PC-3 (cell line): Measurements from ENCODE around the gene MIOX. TPM values are rescaled to one million over a fixed set of nuclear protein-coding genes. Genes with fewer than 3 reads are reported as not detected.

ENCODE experiments used
- ATAC-seq: fragments of 200-7000 bp; cut with Tn5 transposase; 2 replicates; pipeline ENCODE4 v1.9.1; 2020; ENCODE audit warnings: mild to moderate bottlenecking, moderate library complexity
- BruUV-seq: library from RNA; stranded (reverse); fragments of 400-500 nt; replicated peaks from 2 replicates; lab custom pipeline; 2021; lab: Mats Ljungman, UMichigan
- CTCF ChIA-PET: fragments of 300-600 bp; sonication (Branson Sonifier 250); formaldehyde crosslinking; loops from one replicate; lab custom pipeline; 2022; ENCODE audit warnings: antibody characterized with exemption; lab: Charles Lee
- POLR2A ChIA-PET: fragments of 300-600 bp; sonication (Branson Sonifier 250); formaldehyde crosslinking; loops from one replicate; lab custom pipeline; 2022; ENCODE audit warnings: antibody characterized with exemption; ENCODE audit not compliant: unreplicated experiment; lab: Charles Lee
- DNase-seq: peaks from one replicate; pipeline ENCODE4 v3.0.0-alpha.2; 2015
- H2AFZ ChIP-seq: fragments of 300-600 bp; sonication (generic); 2 replicates; pipeline ENCODE4 v1.6.0; 2016; ENCODE audit warnings: antibody characterized with exemption, low read length
- H3F3A ChIP-seq: fragments of 300-600 bp; sonication (generic); one replicate; pipeline ENCODE4 v1.6.0; 2017; ENCODE audit warnings: antibody characterized with exemption, low read length, control low read depth, mild to moderate bottlenecking; ENCODE audit not compliant: unreplicated experiment
- H3K27ac ChIP-seq: fragments of 300-600 bp; sonication (generic); 2 replicates; pipeline ENCODE4 v1.5.1; 2016; ENCODE audit warnings: mild to moderate bottlenecking, low read length
- H3K27me3 ChIP-seq: fragments of 300-600 bp; sonication (generic); 2 replicates; pipeline ENCODE4 v1.6.1; 2016; ENCODE audit warnings: low read length, mixed read lengths
- H3K36me3 ChIP-seq: fragments of 300-600 bp; sonication (generic); 2 replicates; pipeline ENCODE4 v1.6.1; 2016; ENCODE audit warnings: low read depth, mixed run types, low read length, mixed read lengths
- H3K4me1 ChIP-seq: fragments of 300-600 bp; sonication (generic); 2 replicates; pipeline ENCODE4 v1.5.1; 2016; ENCODE audit warnings: low read length; ENCODE audit not compliant: insufficient read depth
- H3K4me2 ChIP-seq: fragments of 300-600 bp; sonication (generic); 2 replicates; pipeline ENCODE4 v1.6.0; 2016; ENCODE audit warnings: low read length
- H3K4me3 ChIP-seq: fragments of 300-600 bp; sonication (generic); 2 replicates; pipeline ENCODE4 v1.5.1; 2016; ENCODE audit warnings: mild to moderate bottlenecking, low read length, mixed read lengths
- H3K79me2 ChIP-seq: fragments of 300-600 bp; sonication (generic); 2 replicates; pipeline ENCODE4 v1.6.1; 2017; ENCODE audit warnings: low read length, mixed read lengths
- H3K9ac ChIP-seq: fragments of 300-600 bp; sonication (generic); 2 replicates; pipeline ENCODE4 v1.6.0; 2016; ENCODE audit warnings: mild to moderate bottlenecking, low read length
- H3K9me2 ChIP-seq: fragments of 300-600 bp; sonication (generic); replicated peaks from 2 replicates; pipeline ENCODE4 v1.6.1; 2016; ENCODE audit warnings: mixed run types, low read length, mixed read lengths
- H3K9me3 ChIP-seq: fragments of 300-600 bp; sonication (generic); 2 replicates; pipeline ENCODE4 v1.6.1; 2016; ENCODE audit warnings: low read length, mixed read lengths
- H4K20me1 ChIP-seq: fragments of 300-600 bp; sonication (generic); 2 replicates; pipeline ENCODE4 v1.6.1; 2016; ENCODE audit warnings: low read length, mixed read lengths
- CTCF ChIP-seq: fragments of 300-600 bp; sonication (generic); conservative IDR thresholded peaks from 2 replicates; pipeline ENCODE4 v1.5.1; 2017; ENCODE audit warnings: antibody characterized with exemption, low read depth, mild to moderate bottlenecking, low read length
- EZH2 ChIP-seq: fragments of 300-600 bp; sonication (generic); IDR thresholded peaks from one replicate; pipeline ENCODE4 v1.6.1; 2017; ENCODE audit warnings: antibody characterized with exemption, mild to moderate bottlenecking, low read length; ENCODE audit not compliant: unreplicated experiment
- EZH2phosphoT487 ChIP-seq: fragments of 300-600 bp; sonication (generic); IDR thresholded peaks from 2 replicates; pipeline ENCODE4 v1.6.1; 2018; ENCODE audit warnings: mild to moderate bottlenecking, antibody characterized with exemption, low read length, borderline replicate concordance
- intact Hi-C: fragments of 100-400 bp; cut with micrococcal nuclease; formaldehyde crosslinking; loops from 2 replicates; pipeline ENCODE4 v1.9.0; 2023
- total RNA-seq: library from RNA; depleted of rRNA; stranded (reverse); fragments of >200 nt; gene quantifications from 2 replicates; pipeline ENCODE4 v1.2.3, GENCODE V29; 2014

MIOX gene
- total RNA-seq, 1 experiment from 2014 or later: not detected

- H2AFZ ChIP-seq: no peak overlapping the region
- no peaks in the 10 kb centered on the region for H3K27me3 ChIP-seq
- TF ChIP-seq EZH2: no peak
- TF ChIP-seq EZH2phosphoT487: no peak
- no peak for TF ChIP-seq CTCF
- H3K4me3 ChIP-seq: no peak overlapping the region
- ATAC-seq (no peak), DNase-seq (no peak)
- H3K79me2 ChIP-seq: no peaks in the 10 kb centered on the region
- no peaks in the 10 kb centered on the region for H3F3A ChIP-seq
- no peak overlapping the region for H3K9ac ChIP-seq
- H3K4me1 ChIP-seq: no peaks in the 10 kb centered on the region
- no peaks in the 10 kb centered on the region for H4K20me1 ChIP-seq
- intact Hi-C loops: no loop called here
- no peaks in the 10 kb centered on the region for H3K9me2 ChIP-seq
- H3K27ac ChIP-seq: no peak overlapping the region
- POLR2A ChIA-PET: no interaction called here
- H3K4me2 ChIP-seq: no peak overlapping the region
- CTCF ChIA-PET: no interaction called here
- no peaks in the 10 kb centered on the region for H3K9me3 ChIP-seq
- no peaks in the 10 kb centered on the region; the same call in 1 of the 2 replicates for H3K36me3 ChIP-seq
- BruUV-seq: no TSS peak
Observed at GRCh38 chr22:50461979-50462540, 24.6 kb upstream of the MIOX start.

- no peak overlapping the region for H3K9ac ChIP-seq
- H4K20me1 ChIP-seq: no peaks in the 10 kb centered on the region
- no peak overlapping the region for H3K27ac ChIP-seq
- intact Hi-C loops: no loop called here
- DNase-seq: no peak
- H3F3A ChIP-seq: no peaks in the 10 kb centered on the region
- no peaks in the 10 kb centered on the region for H3K4me1 ChIP-seq
- no peaks in the 10 kb centered on the region for H3K9me2 ChIP-seq
- H3K4me2 ChIP-seq: no peak overlapping the region
- BruUV-seq: no TSS peak
- no peak overlapping the region for H3K4me3 ChIP-seq
- no peaks in the 10 kb centered on the region; the same call in 1 of the 2 replicates for H3K36me3 ChIP-seq
- POLR2A ChIA-PET: no interaction called here
- H2AFZ ChIP-seq: no peak overlapping the region
- no peak for TF ChIP-seq CTCF
- TF ChIP-seq EZH2: no peak
- TF ChIP-seq EZH2phosphoT487: no peak
- H3K79me2 ChIP-seq: no peaks in the 10 kb centered on the region; the same call in 1 of the 2 replicates
- no peaks in the 10 kb centered on the region for H3K27me3 ChIP-seq
- no peaks in the 10 kb centered on the region for H3K9me3 ChIP-seq
- CTCF ChIA-PET: no interaction called here
- no peak for ATAC-seq
Observed at GRCh38 chr22:50463188-50463900, 23.3 kb upstream of the MIOX start.

GRCh38 chr22:50464451-50464850 lies 22.2 kb upstream of the MIOX start:
- H4K20me1 ChIP-seq: peaks cover 9% of the 10 kb centered on the region; the same call in 1 of the 2 replicates
- CTCF ChIA-PET: no interaction called here

More at GRCh38 chr22:50464451-50464850, 22.2 kb upstream of the MIOX start:
- Histone ChIP-seq H3K36me3 (no peaks in the 10 kb centered on the region; the same call in 1 of the 2 replicates), H2AFZ (no peak overlapping the region), H3K9ac (no peak overlapping the region), H3K4me1 (no peaks in the 10 kb centered on the region), H3K4me3 (no peak overlapping the region), H3K9me3 (no peaks in the 10 kb centered on the region), H3K79me2 (peaks cover 11% of the 10 kb centered on the region), H3K27me3 (no peaks in the 10 kb centered on the region), H3K27ac (no peak overlapping the region), H3F3A (no peaks in the 10 kb centered on the region), H3K4me2 (no peak overlapping the region), H3K9me2 (no peaks in the 10 kb centered on the region)
- DNase-seq (no peak), ATAC-seq (no peak)
- BruUV-seq: no TSS peak
- no peak for TF ChIP-seq CTCF
- no peak for TF ChIP-seq EZH2
- TF ChIP-seq EZH2phosphoT487: no peak
- POLR2A ChIA-PET: no interaction called here
- intact Hi-C loops: no loop called here
